ENCODE data around the gene SOX15. TPM values are rescaled to one million over a fixed set of nuclear protein-coding genes. Genes with fewer than 3 reads are reported as not detected.

Gene SOX15
- total and polyA plus RNA-seq, 2 of the 4 experiments (the other 2 are of a cell fraction) = 0.18 to 0.62 TPM

- Histone ChIP-seq H3K9ac (ENCODE audit: low read depth, low read length) (no peak overlapping the region), H3K9me1 (ENCODE audit: insufficient read depth, low read length) (no peaks in the 10 kb centered on the region), H3K4ac (ENCODE audit: low read depth, low read length) (no peak overlapping the region), H3K4me2 (ENCODE audit: low read depth, low read length) (no peak overlapping the region), H2BK120ac (ENCODE audit: low read depth, low read length) (no peak overlapping the region), H3K18ac (ENCODE audit: low read depth, low read length) (no peak overlapping the region), H3K79me1 (ENCODE audit: low read depth in 1 of 2, low read length in 2 of 2) (no peaks in the 10 kb centered on the region), H4K20me1 (ENCODE audit: insufficient read depth, low read length) (no peaks in the 10 kb centered on the region), H3K9me3 (ENCODE audit: control insufficient read depth, insufficient read depth, low read length) (peaks cover 16% of the 10 kb centered on the region), H3K4me3 (ENCODE audit: insufficient read depth, low read depth, low read length) (no peak overlapping the region), H3K56ac (ENCODE audit: extremely low read depth, insufficient read depth, low read length) (no peak overlapping the region), H3K27ac (ENCODE audit: insufficient read depth, low read length) (no peak overlapping the region), H2BK15ac (ENCODE audit: low read depth, low read length) (no peak overlapping the region), H3K23ac (ENCODE audit: low read depth, low read length) (no peak overlapping the region), H2AK9ac (replicated peaks; ENCODE audit: low read depth, low read length, poor library complexity) (no peak overlapping the region), H3K4me1 (ENCODE audit: control insufficient read depth, insufficient read depth, low read length) (no peaks in the 10 kb centered on the region), H3K27me3 (ENCODE audit: control insufficient read depth, insufficient read depth, low read length) (peaks cover 12% of the 10 kb centered on the region), H2AFZ (replicated peaks; ENCODE audit: low read length, poor library complexity) (peak overlapping the region; percentile 26), H3K36me3 (ENCODE audit: control insufficient read depth, insufficient read depth, low read length) (no peaks in the 10 kb centered on the region), H3K14ac (replicated peaks; ENCODE audit: low read depth, low read length) (no peak overlapping the region), H4K5ac (ENCODE audit: low read depth, low read length) (no peak overlapping the region), H2AK5ac (ENCODE audit: low read depth, low read length) (no peak overlapping the region), H4K8ac (ENCODE audit: low read depth in 2 of 2, low read length in 2 of 2) (no peak overlapping the region), H4K91ac (ENCODE audit: insufficient read depth, low read depth, low read length) (no peak overlapping the region), H2BK5ac (ENCODE audit: low read depth, low read length, poor library complexity, severe bottlenecking) (no peak overlapping the region), H2BK20ac (ENCODE audit: low read depth, low read length) (no peak overlapping the region)
- no peak for TF ChIP-seq CTCF (conservative IDR thresholded peaks at IDR 0.05; ENCODE audit: low read depth, low read length)
- TF ChIP-seq BHLHE40 (IDR thresholded peaks at IDR 0.05; ENCODE audit: low read depth, low read length) = peak; percentile 76
- 81% methylated on average over 6 of the region's 11 CpGs; no CpG with 5 or more reads in 1 of the 2 experiments for WGBS, 2 experiments (ENCODE audit: extremely low coverage in 2 of 2, insufficient read length in 1 of 2)
- in situ Hi-C loops (cut with MboI; ENCODE audit: low sequenced_read_pairs) (loop anchor here (25.0 kb wide), 1 partner anchor 477 kb away; no protein-coding TSS in a partner anchor), intact Hi-C loops (cut with micrococcal nuclease) (no loop called here), dilution Hi-C loops (cut with HindIII; ENCODE audit: low sequenced_read_pairs, unreplicated experiment) (no loop called here)
- BruUV-seq (replicated peaks) = no TSS peak
- POLR2A ChIA-PET (ENCODE audit: unreplicated experiment) = no interaction called here
- ATAC-seq (ENCODE audit: low read depth) = peak; percentile 66
- DNase-seq = peak; percentile 34
- CTCF ChIA-PET = no interaction called here
Measured at GRCh38 chr17:7538891-7539545, 50.9 kb downstream of the SOX15 start.

Small RNA genes within 50 kb of the gene (microRNA-seq; reads per million reads assigned to microRNA genes)
- not detected for gene CD68 (ENCODE audit: insufficient read depth, insufficient read length)
- gene SNORA48 (ENCODE audit: insufficient read depth, insufficient read length) = not detected
- gene SNORD10 (ENCODE audit: insufficient read depth, insufficient read length) = not detected

Small RNA genes within 50 kb of the gene (small RNA-seq; reads per million reads assigned to genes)
- gene CD68 = 0 reads per million in 5 experiments
- gene SNORA48 = 0 reads per million in 5 experiments
- gene SNORD10 = 0 reads per million in 5 experiments

Other genes starting within 250 kb of the SOX15 start
- 10.6 and 10.8 TPM in 2 replicates for gene KCTD11, start 237.9 kb downstream of the SOX15 start, total RNA-seq (2012; rRNA removed)
- gene KCTD11, start 237.9 kb downstream of the SOX15 start, polyA plus RNA-seq (2012; rRNA removed) = 14.4 and 16.4 TPM in 2 replicates
- not detected in 2 replicates for gene TMEM95, start 234.9 kb downstream of the SOX15 start, total RNA-seq (2012; rRNA removed)
- gene TMEM95, start 234.9 kb downstream of the SOX15 start, polyA plus RNA-seq (2012; rRNA removed) = not detected in 2 replicates
- gene TNK1, start 209.0 kb downstream of the SOX15 start, total RNA-seq (2012; rRNA removed) = under 0.01 and 0.54 TPM in 2 replicates
- gene TNK1, start 209.0 kb downstream of the SOX15 start, polyA plus RNA-seq (2012; rRNA removed) = 0.44 and 0.55 TPM in 2 replicates
- gene PLSCR3, start 195.6 kb downstream of the SOX15 start, total RNA-seq (2012; rRNA removed) = 6.1 and 6.4 TPM in 2 replicates
- gene PLSCR3, start 195.6 kb downstream of the SOX15 start, polyA plus RNA-seq (2012; rRNA removed) = 116 and 131 TPM in 2 replicates
- gene TMEM256, start 186.0 kb downstream of the SOX15 start, total RNA-seq (2012; rRNA removed) = 35.3 and 38.4 TPM in 2 replicates
- gene TMEM256, start 186.0 kb downstream of the SOX15 start, polyA plus RNA-seq (2012; rRNA removed) = 174 and 252 TPM in 2 replicates
- gene NLGN2, start 182.2 kb downstream of the SOX15 start, total RNA-seq (2012; rRNA removed) = 1.7 and 1.8 TPM in 2 replicates
- gene NLGN2, start 182.2 kb downstream of the SOX15 start, polyA plus RNA-seq (2012; rRNA removed) = 36.7 and 38.1 TPM in 2 replicates
- not detected in 2 replicates for gene SPEM1, start 169.8 kb downstream of the SOX15 start, total RNA-seq (2012; rRNA removed)
- not detected in 2 replicates for gene SPEM1, start 169.8 kb downstream of the SOX15 start, polyA plus RNA-seq (2012; rRNA removed)
- not detected in 2 replicates for gene SPEM2, start 164.5 kb downstream of the SOX15 start, total RNA-seq (2012; rRNA removed)
- not detected in 2 replicates for gene SPEM2, start 164.5 kb downstream of the SOX15 start, polyA plus RNA-seq (2012; rRNA removed)
- not detected in 2 replicates for gene SPEM3, start 161.2 kb downstream of the SOX15 start, total RNA-seq (2012; rRNA removed)
- gene SPEM3, start 161.2 kb downstream of the SOX15 start, polyA plus RNA-seq (2012; rRNA removed) = not detected in 2 replicates
- gene TMEM102, start 154.7 kb downstream of the SOX15 start, total RNA-seq (2012; rRNA removed) = 1.1 and 1.4 TPM in 2 replicates
- gene TMEM102, start 154.7 kb downstream of the SOX15 start, polyA plus RNA-seq (2012; rRNA removed) = 2.2 and 2.3 TPM in 2 replicates
- 0.18 and 0.28 TPM in 2 replicates for gene FGF11, start 150.6 kb downstream of the SOX15 start, total RNA-seq (2012; rRNA removed)
- 0.99 and 1.1 TPM in 2 replicates for gene FGF11, start 150.6 kb downstream of the SOX15 start, polyA plus RNA-seq (2012; rRNA removed)
- 4.2 and 4.3 TPM in 2 replicates for gene CHRNB1, start 145.0 kb downstream of the SOX15 start, total RNA-seq (2012; rRNA removed)
- gene CHRNB1, start 145.0 kb downstream of the SOX15 start, polyA plus RNA-seq (2012; rRNA removed) = 6.0 and 6.4 TPM in 2 replicates
- 6.3 and 8.3 TPM in 2 replicates for gene ZBTB4, start 110.5 kb downstream of the SOX15 start, total RNA-seq (2012; rRNA removed)
- gene ZBTB4, start 110.5 kb downstream of the SOX15 start, polyA plus RNA-seq (2012; rRNA removed) = 20.1 and 20.3 TPM in 2 replicates
- gene SLC35G6, start 108.6 kb downstream of the SOX15 start, total RNA-seq (2012; rRNA removed) = not detected in 2 replicates
- not detected in 2 replicates for gene SLC35G6, start 108.6 kb downstream of the SOX15 start, polyA plus RNA-seq (2012; rRNA removed)
- gene POLR2A, start 105.7 kb downstream of the SOX15 start, total RNA-seq (2012; rRNA removed) = 56.4 and 56.6 TPM in 2 replicates
- gene POLR2A, start 105.7 kb downstream of the SOX15 start, polyA plus RNA-seq (2012; rRNA removed) = 38.4 and 54.0 TPM in 2 replicates
- gene TNFSF12, start 41.0 kb downstream of the SOX15 start, total RNA-seq (2012; rRNA removed) = 2.7 and 3.6 TPM in 2 replicates
- gene TNFSF12, start 41.0 kb downstream of the SOX15 start, polyA plus RNA-seq (2012; rRNA removed) = 22.0 and 23.1 TPM in 2 replicates
- 0.56 TPM in 1 of 2 replicates, not detected in the other for gene TNFSF13, start 31.3 kb downstream of the SOX15 start, total RNA-seq (2012; rRNA removed)
- gene TNFSF13, start 31.3 kb downstream of the SOX15 start, polyA plus RNA-seq (2012; rRNA removed) = 0.98 and 1.3 TPM in 2 replicates
- 72.8 and 120 TPM in 2 replicates for gene SENP3, start 28.2 kb downstream of the SOX15 start, total RNA-seq (2012; rRNA removed)
- 74.7 and 82.4 TPM in 2 replicates for gene SENP3, start 28.2 kb downstream of the SOX15 start, polyA plus RNA-seq (2012; rRNA removed)
- 16.0 and 23.3 TPM in 2 replicates for gene CD68, start 10.5 kb downstream of the SOX15 start, total RNA-seq (2012; rRNA removed)
- 43.1 and 55.0 TPM in 2 replicates for gene CD68, start 10.5 kb downstream of the SOX15 start, polyA plus RNA-seq (2012; rRNA removed)
- gene MPDU1, start 6.2 kb downstream of the SOX15 start, total RNA-seq (2012; rRNA removed) = 142 and 149 TPM in 2 replicates
- 135 and 152 TPM in 2 replicates for gene MPDU1, start 6.2 kb downstream of the SOX15 start, polyA plus RNA-seq (2012; rRNA removed)
- gene FXR2, start 24.8 kb upstream of the SOX15 start, total RNA-seq (2012; rRNA removed) = 38.6 and 39.1 TPM in 2 replicates
- gene FXR2, start 24.8 kb upstream of the SOX15 start, polyA plus RNA-seq (2012; rRNA removed) = 55.9 and 59.8 TPM in 2 replicates
- gene SAT2, start 37.7 kb upstream of the SOX15 start, total RNA-seq (2012; rRNA removed) = 20.4 and 21.4 TPM in 2 replicates
- gene SAT2, start 37.7 kb upstream of the SOX15 start, polyA plus RNA-seq (2012; rRNA removed) = 43.8 and 45.9 TPM in 2 replicates
- gene SHBG, start 40.0 kb upstream of the SOX15 start, total RNA-seq (2012; rRNA removed) = 0.36 TPM in 1 of 2 replicates, not detected in the other
- 0.38 and 0.40 TPM in 2 replicates for gene SHBG, start 40.0 kb upstream of the SOX15 start, polyA plus RNA-seq (2012; rRNA removed)
- not detected in 2 replicates for gene ATP1B2, start 60.8 kb upstream of the SOX15 start, total RNA-seq (2012; rRNA removed)
- 0.02 TPM in 1 of 2 replicates, not detected in the other for gene ATP1B2, start 60.8 kb upstream of the SOX15 start, polyA plus RNA-seq (2012; rRNA removed)
- 26.4 and 31.2 TPM in 2 replicates for gene TP53, start 97.4 kb upstream of the SOX15 start, total RNA-seq (2012; rRNA removed)
- gene TP53, start 97.4 kb upstream of the SOX15 start, polyA plus RNA-seq (2012; rRNA removed) = 41.6 and 48.5 TPM in 2 replicates
- gene WRAP53, start 98.4 kb upstream of the SOX15 start, total RNA-seq (2012; rRNA removed) = 5.0 and 6.6 TPM in 2 replicates
- gene WRAP53, start 98.4 kb upstream of the SOX15 start, polyA plus RNA-seq (2012; rRNA removed) = 9.4 and 9.5 TPM in 2 replicates
- gene EFNB3, start 115.1 kb upstream of the SOX15 start, total RNA-seq (2012; rRNA removed) = 0.54 and 0.56 TPM in 2 replicates
- gene EFNB3, start 115.1 kb upstream of the SOX15 start, polyA plus RNA-seq (2012; rRNA removed) = 2.0 TPM in 2 replicates
- under 0.01 TPM in 2 replicates for gene DNAH2, start 127.7 kb upstream of the SOX15 start, total RNA-seq (2012; rRNA removed)
- 0.01 and 0.02 TPM in 2 replicates for gene DNAH2, start 127.7 kb upstream of the SOX15 start, polyA plus RNA-seq (2012; rRNA removed)
- 0.72 and 1.1 TPM in 2 replicates for gene KDM6B, start 244.1 kb upstream of the SOX15 start, total RNA-seq (2012; rRNA removed)
- 3.5 and 4.5 TPM in 2 replicates for gene KDM6B, start 244.1 kb upstream of the SOX15 start, polyA plus RNA-seq (2012; rRNA removed)